WTC11 (cell line): Measurements from ENCODE around the gene SLIT1. TPM values are rescaled to one million over a fixed set of nuclear protein-coding genes. Genes with fewer than 3 reads are reported as not detected.

Source experiments
- ATAC-seq: fragments of 200-7000 bp; cut with Tn5 transposase; 2 replicates; pipeline ENCODE4 v1.10.0; 2021; ENCODE audit warnings: mild to moderate bottlenecking, moderate library complexity
- CTCF ChIA-PET: fragments of 300-600 bp; sonication (Branson Sonifier 250); formaldehyde crosslinking; loops from one replicate; lab custom pipeline; 2021; ENCODE audit warnings: antibody characterized with exemption; lab: Charles Lee
- POLR2A ChIA-PET: fragments of 350-600 bp; sonication (Branson Sonifier 250); formaldehyde crosslinking; loops from one replicate; lab custom pipeline; 2021; ENCODE audit warnings: antibody characterized with exemption; lab: Charles Lee
- DNase-seq: peaks from one replicate; pipeline ENCODE4 v3.0.0; 2021; ENCODE audit warnings: low spot score
- H3K27ac Mint-ChIP-seq: 2 replicates; pipeline ENCODE4 v1.8.0; 2021; ENCODE audit warnings: mixed read lengths
- H3K27me3 Mint-ChIP-seq: 2 replicates; pipeline ENCODE4 v1.8.0; 2021; ENCODE audit warnings: low read depth, mild to moderate bottlenecking, moderate library complexity, mixed read lengths
- H3K36me3 Mint-ChIP-seq: 2 replicates; pipeline ENCODE4 v1.8.0; 2021; ENCODE audit warnings: mixed read lengths
- H3K4me1 Mint-ChIP-seq: 2 replicates; pipeline ENCODE4 v1.8.0; 2022; ENCODE audit warnings: mixed read lengths
- H3K4me3 Mint-ChIP-seq: 2 replicates; pipeline ENCODE4 v1.8.0; 2021; ENCODE audit warnings: mild to moderate bottlenecking, moderate library complexity, mixed read lengths
- H3K9me3 Mint-ChIP-seq: 2 replicates; pipeline ENCODE4 v1.8.0; 2021; ENCODE audit warnings: mixed read lengths
- ATF2 ChIP-seq: sonication (generic); formaldehyde crosslinking; IDR thresholded peaks from 2 replicates; pipeline ENCODE4 v1.8.1; 2022; ENCODE audit warnings: low read depth, missing genetic modification reagents, borderline replicate concordance
- ATF3 ChIP-seq: sonication (generic); formaldehyde crosslinking; conservative IDR thresholded peaks from 2 replicates; pipeline ENCODE4 v1.8.1; 2022; ENCODE audit warnings: mild to moderate bottlenecking, missing genetic modification reagents
- ATF6 ChIP-seq: sonication (generic); formaldehyde crosslinking; IDR thresholded peaks from 2 replicates; pipeline ENCODE4 v1.8.1; 2023; ENCODE audit warnings: mild to moderate bottlenecking, missing genetic modification reagents
- CREM ChIP-seq: sonication (generic); formaldehyde crosslinking; IDR thresholded peaks from 2 replicates; pipeline ENCODE4 v1.8.1; 2022; ENCODE audit warnings: mild to moderate bottlenecking, missing genetic modification reagents, moderate library complexity
- GABPB1 ChIP-seq: sonication (generic); formaldehyde crosslinking; IDR thresholded peaks from 2 replicates; pipeline ENCODE4 v1.8.1; 2023; ENCODE audit warnings: mild to moderate bottlenecking, missing genetic modification reagents
- JUN ChIP-seq: sonication (generic); formaldehyde crosslinking; IDR thresholded peaks from 2 replicates; pipeline ENCODE4 v1.8.0; 2023; ENCODE audit warnings: mild to moderate bottlenecking, missing genetic modification reagents
- MXD4 ChIP-seq: fragments of 250-450 bp; sonication (Bioruptor Pico); IDR thresholded peaks from 2 replicates; pipeline ENCODE4 v1.8.0; 2021; ENCODE audit warnings: mild to moderate bottlenecking, moderate library complexity, borderline replicate concordance
- NFATC4 ChIP-seq: fragments of 250-450 bp; sonication (Bioruptor Pico); IDR thresholded peaks from 2 replicates; pipeline ENCODE4 v1.9.0; 2021; ENCODE audit warnings: mild to moderate bottlenecking
- NFE2L1 ChIP-seq: sonication (generic); formaldehyde crosslinking; IDR thresholded peaks from 2 replicates; pipeline ENCODE4 v1.8.1; 2023; ENCODE audit warnings: missing genetic modification reagents
- RELA ChIP-seq: sonication (generic); formaldehyde crosslinking; IDR thresholded peaks from 2 replicates; pipeline ENCODE4 v1.8.1; 2022; ENCODE audit warnings: missing genetic modification reagents, mild to moderate bottlenecking, borderline replicate concordance
- SP1 ChIP-seq: sonication (generic); formaldehyde crosslinking; conservative IDR thresholded peaks from 2 replicates; pipeline ENCODE4 v1.8.1; 2022; ENCODE audit warnings: missing genetic modification reagents
- STAT6 ChIP-seq: sonication (generic); formaldehyde crosslinking; conservative IDR thresholded peaks from 2 replicates; pipeline ENCODE4 v1.8.1; 2023; ENCODE audit warnings: mild to moderate bottlenecking, low read depth, missing genetic modification reagents, moderate library complexity
- TCF7 ChIP-seq: sonication (generic); formaldehyde crosslinking; IDR thresholded peaks from 2 replicates; pipeline ENCODE4 v1.8.0; 2022; ENCODE audit warnings: mild to moderate bottlenecking, low read depth, missing genetic modification reagents, moderate library complexity
- TP53 ChIP-seq: sonication (generic); formaldehyde crosslinking; IDR thresholded peaks from 2 replicates; pipeline ENCODE4 v1.8.1; 2023; ENCODE audit warnings: mild to moderate bottlenecking, missing genetic modification reagents
- ZBTB21 ChIP-seq: sonication (generic); formaldehyde crosslinking; IDR thresholded peaks from 2 replicates; pipeline ENCODE4 v1.8.1; 2023; ENCODE audit warnings: mild to moderate bottlenecking, missing genetic modification reagents, borderline replicate concordance
- ZNF219 ChIP-seq: sonication (generic); formaldehyde crosslinking; IDR thresholded peaks from 2 replicates; pipeline ENCODE4 v1.8.0; 2023; ENCODE audit warnings: missing genetic modification reagents, mild to moderate bottlenecking, borderline replicate concordance
- ZNF263 ChIP-seq: sonication (generic); formaldehyde crosslinking; IDR thresholded peaks from 2 replicates; pipeline ENCODE4 v1.8.1; 2022; ENCODE audit warnings: low read depth, mild to moderate bottlenecking, moderate library complexity, missing genetic modification reagents
- ZNF416 ChIP-seq: fragments of 250-450 bp; sonication (Bioruptor Pico); IDR thresholded peaks from 2 replicates; pipeline ENCODE4 v1.9.0; 2021; ENCODE audit warnings: mild to moderate bottlenecking, inconsistent platforms
- ZNF671 ChIP-seq: fragments of 250-450 bp; sonication (Bioruptor Pico); IDR thresholded peaks from 2 replicates; pipeline ENCODE4 v1.8.0; 2021; ENCODE audit warnings: mild to moderate bottlenecking
- total RNA-seq: library from RNA; stranded (reverse); gene quantifications from 3 replicates; pipeline ENCODE4 v1.2.3, GENCODE V29; 2021
- TF ChIP-seq, protein P1 (sequence below): sonication (generic); formaldehyde crosslinking; IDR thresholded peaks from 2 replicates; pipeline ENCODE4 v1.8.1; 2023; ENCODE audit warnings: mild to moderate bottlenecking, missing genetic modification reagents, borderline replicate concordance
- TF ChIP-seq, protein P2 (sequence below): sonication (generic); formaldehyde crosslinking; IDR thresholded peaks from 2 replicates; pipeline ENCODE4 v1.8.0; 2022; ENCODE audit warnings: mild to moderate bottlenecking, missing genetic modification reagents
- TF ChIP-seq, protein P3 (sequence below): sonication (generic); formaldehyde crosslinking; IDR thresholded peaks from 2 replicates; pipeline ENCODE4 v1.8.1; 2022; ENCODE audit warnings: missing genetic modification reagents, borderline replicate concordance

The SLIT1 gene
- total RNA-seq, 1 experiment from 2014 or later = 1.6 TPM

GRCh38 chr10:97095701-97096260 is 90.0 kb downstream of the SLIT1 start:
- no peak for DNase-seq
- ChIA-PET POLR2A (no interaction called here), CTCF (interaction anchor here (1.0 to 2.8 kb wide), 8 partner anchors 11 to 115 kb away, joined by 3 to 16 read pairs (median 5); no protein-coding TSS in a partner anchor)
- Mint-ChIP-seq H3K36me3 (no peaks in the 10 kb centered on the region), H3K9me3 (no peaks in the 10 kb centered on the region), H3K4me3 (no peak overlapping the region), H3K27me3 (no peaks in the 10 kb centered on the region; the same call in 1 of the 2 replicates), H3K27ac (no peak overlapping the region), H3K4me1 (peaks cover 15% of the 10 kb centered on the region)
- TF ChIP-seq ZNF263 (CRISPR knock-in tag) (no peak), ZNF219 (no peak), TCF7 (CRISPR knock-in tag) (no peak)
- no peak for ATAC-seq

- H3K27me3 Mint-ChIP-seq = no peaks in the 10 kb centered on the region; the same call in 1 of the 2 replicates
- ATAC-seq (no peak), DNase-seq (no peak)
- H3K9me3 Mint-ChIP-seq = no peaks in the 10 kb centered on the region
- no peak overlapping the region for H3K27ac Mint-ChIP-seq
- no peaks in the 10 kb centered on the region for H3K36me3 Mint-ChIP-seq
- H3K4me1 Mint-ChIP-seq = peaks cover 8% of the 10 kb centered on the region
- ChIA-PET POLR2A (no interaction called here), CTCF (interaction anchor here (1.1 to 6.0 kb wide), 5 partner anchors 10 to 120 kb away, joined by 4 to 32 read pairs (median 6); no protein-coding TSS in a partner anchor)
- no peak overlapping the region for H3K4me3 Mint-ChIP-seq
- TF ChIP-seq MXD4 = no peak
- no peak for TF ChIP-seq STAT6 (CRISPR knock-in tag)
- TF ChIP-seq RELA (CRISPR knock-in tag) = no peak
- no peak for TF ChIP-seq ATF3 (CRISPR knock-in tag)
- no peak for TF ChIP-seq ZNF416
- no peak for TF ChIP-seq NFE2L1 (CRISPR knock-in tag)
- TF ChIP-seq ZNF671 (CRISPR knock-in tag) = no peak
- no peak for TF ChIP-seq NFATC4 (CRISPR knock-in tag)
- TF ChIP-seq, protein P1, sequence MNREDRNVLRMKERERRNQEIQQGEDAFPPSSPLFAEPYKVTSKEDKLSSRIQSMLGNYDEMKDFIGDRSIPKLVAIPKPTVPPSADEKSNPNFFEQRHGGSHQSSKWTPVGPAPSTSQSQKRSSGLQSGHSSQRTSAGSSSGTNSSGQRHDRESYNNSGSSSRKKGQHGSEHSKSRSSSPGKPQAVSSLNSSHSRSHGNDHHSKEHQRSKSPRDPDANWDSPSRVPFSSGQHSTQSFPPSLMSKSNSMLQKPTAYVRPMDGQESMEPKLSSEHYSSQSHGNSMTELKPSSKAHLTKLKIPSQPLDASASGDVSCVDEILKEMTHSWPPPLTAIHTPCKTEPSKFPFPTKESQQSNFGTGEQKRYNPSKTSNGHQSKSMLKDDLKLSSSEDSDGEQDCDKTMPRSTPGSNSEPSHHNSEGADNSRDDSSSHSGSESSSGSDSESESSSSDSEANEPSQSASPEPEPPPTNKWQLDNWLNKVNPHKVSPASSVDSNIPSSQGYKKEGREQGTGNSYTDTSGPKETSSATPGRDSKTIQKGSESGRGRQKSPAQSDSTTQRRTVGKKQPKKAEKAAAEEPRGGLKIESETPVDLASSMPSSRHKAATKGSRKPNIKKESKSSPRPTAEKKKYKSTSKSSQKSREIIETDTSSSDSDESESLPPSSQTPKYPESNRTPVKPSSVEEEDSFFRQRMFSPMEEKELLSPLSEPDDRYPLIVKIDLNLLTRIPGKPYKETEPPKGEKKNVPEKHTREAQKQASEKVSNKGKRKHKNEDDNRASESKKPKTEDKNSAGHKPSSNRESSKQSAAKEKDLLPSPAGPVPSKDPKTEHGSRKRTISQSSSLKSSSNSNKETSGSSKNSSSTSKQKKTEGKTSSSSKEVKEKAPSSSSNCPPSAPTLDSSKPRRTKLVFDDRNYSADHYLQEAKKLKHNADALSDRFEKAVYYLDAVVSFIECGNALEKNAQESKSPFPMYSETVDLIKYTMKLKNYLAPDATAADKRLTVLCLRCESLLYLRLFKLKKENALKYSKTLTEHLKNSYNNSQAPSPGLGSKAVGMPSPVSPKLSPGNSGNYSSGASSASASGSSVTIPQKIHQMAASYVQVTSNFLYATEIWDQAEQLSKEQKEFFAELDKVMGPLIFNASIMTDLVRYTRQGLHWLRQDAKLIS (CRISPR knock-in tag) = no peak
- no peak for TF ChIP-seq CREM (CRISPR knock-in tag)
- no peak for TF ChIP-seq JUN (CRISPR knock-in tag)
- TF ChIP-seq GABPB1 = no peak
- TF ChIP-seq, protein P2, sequence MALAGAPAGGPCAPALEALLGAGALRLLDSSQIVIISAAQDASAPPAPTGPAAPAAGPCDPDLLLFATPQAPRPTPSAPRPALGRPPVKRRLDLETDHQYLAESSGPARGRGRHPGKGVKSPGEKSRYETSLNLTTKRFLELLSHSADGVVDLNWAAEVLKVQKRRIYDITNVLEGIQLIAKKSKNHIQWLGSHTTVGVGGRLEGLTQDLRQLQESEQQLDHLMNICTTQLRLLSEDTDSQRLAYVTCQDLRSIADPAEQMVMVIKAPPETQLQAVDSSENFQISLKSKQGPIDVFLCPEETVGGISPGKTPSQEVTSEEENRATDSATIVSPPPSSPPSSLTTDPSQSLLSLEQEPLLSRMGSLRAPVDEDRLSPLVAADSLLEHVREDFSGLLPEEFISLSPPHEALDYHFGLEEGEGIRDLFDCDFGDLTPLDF = no peak
- no peak for TF ChIP-seq TP53 (CRISPR knock-in tag)
- TF ChIP-seq, protein P3, sequence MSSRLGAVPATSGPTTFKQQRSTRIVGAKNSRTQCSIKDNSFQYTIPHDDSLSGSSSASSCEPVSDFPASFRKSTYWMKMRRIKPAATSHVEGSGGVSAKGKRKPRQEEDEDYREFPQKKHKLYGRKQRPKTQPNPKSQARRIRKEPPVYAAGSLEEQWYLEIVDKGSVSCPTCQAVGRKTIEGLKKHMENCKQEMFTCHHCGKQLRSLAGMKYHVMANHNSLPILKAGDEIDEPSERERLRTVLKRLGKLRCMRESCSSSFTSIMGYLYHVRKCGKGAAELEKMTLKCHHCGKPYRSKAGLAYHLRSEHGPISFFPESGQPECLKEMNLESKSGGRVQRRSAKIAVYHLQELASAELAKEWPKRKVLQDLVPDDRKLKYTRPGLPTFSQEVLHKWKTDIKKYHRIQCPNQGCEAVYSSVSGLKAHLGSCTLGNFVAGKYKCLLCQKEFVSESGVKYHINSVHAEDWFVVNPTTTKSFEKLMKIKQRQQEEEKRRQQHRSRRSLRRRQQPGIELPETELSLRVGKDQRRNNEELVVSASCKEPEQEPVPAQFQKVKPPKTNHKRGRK (CRISPR knock-in tag) = no peak
- no peak for TF ChIP-seq ATF6 (CRISPR knock-in tag)
- TF ChIP-seq ATF2 (CRISPR knock-in tag) = no peak
- no peak for TF ChIP-seq ZBTB21 (CRISPR knock-in tag)
- TF ChIP-seq SP1 (CRISPR knock-in tag) = no peak
These were observed 95.1 kb downstream of the SLIT1 start for GRCh38 chr10:97090644-97091043.
